Measurements from ENCODE around the gene ABHD8. TPM values are rescaled to one million over a fixed set of nuclear protein-coding genes. Genes with fewer than 3 reads are reported as not detected.

ABHD8 gene
- total RNA-seq, 1 experiment from 2014 or later: 5.2 TPM

DNA sequence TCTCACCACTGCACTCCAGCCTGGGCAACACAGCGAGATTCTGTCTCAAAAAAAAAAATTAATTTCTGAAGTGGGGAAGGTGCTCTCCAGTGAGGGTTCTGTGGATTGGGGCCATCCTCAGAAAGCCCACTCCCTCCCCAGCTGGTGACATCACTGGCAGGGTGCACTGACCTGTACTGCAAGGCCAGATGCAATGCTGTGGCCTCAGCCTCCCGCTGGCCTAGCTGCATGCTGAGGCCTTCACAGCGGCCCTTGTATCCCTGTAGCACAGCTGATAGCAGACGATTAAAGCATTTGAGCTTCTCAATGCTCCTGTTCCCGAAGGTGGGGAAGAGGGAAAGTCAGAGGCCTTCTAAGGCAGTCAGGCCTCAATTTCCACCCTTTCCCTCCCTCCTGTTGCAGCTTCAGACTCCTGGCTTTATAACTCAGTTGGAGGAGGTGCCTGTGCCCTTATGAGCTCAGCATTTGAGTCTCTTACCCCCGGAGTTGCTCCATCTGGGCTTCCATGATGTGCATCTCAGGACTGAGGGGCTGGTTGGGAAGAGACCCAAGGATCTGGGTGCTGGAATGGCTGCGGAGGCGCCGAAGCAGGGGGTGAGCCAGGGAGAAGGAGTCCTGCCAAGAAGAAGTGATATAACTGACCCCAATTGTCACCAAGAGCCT lies 44.0 kb downstream of the ABHD8 start:
- H3K4me2 ChIP-seq (ENCODE audit: low read length): no peak overlapping the region
- no peak overlapping the region for H2AFZ ChIP-seq (ENCODE audit: low read depth, low read length, poor library complexity, severe bottlenecking)
- RAD21 ChIA-PET (ENCODE audit: low non-redundant PET in 1 of 2, low total read pairs in 2 of 2, uncharacterized antibody in 2 of 2, unreplicated experiment in 2 of 2): no interaction called here
- TF ChIP-seq YY1 (IDR thresholded peaks at IDR 0.05; ENCODE audit: extremely low read depth, insufficient replicate concordance, low read depth, low read length) (no peak), ELF1 (IDR thresholded peaks at IDR 0.05; ENCODE audit: borderline replicate concordance, low read depth) (no peak), SP1 (IDR thresholded peaks at IDR 0.05; ENCODE audit: low read depth) (no peak), CBX3 (IDR thresholded peaks at IDR 0.05; ENCODE audit: low read depth) (no peak), EZH2 (IDR thresholded peaks at IDR 0.05) (no peak), POLR2A (IDR thresholded peaks at IDR 0.05; ENCODE audit: borderline replicate concordance, extremely low read depth, insufficient read depth, insufficient read length) (no peak), CEBPB (IDR thresholded peaks at IDR 0.05; ENCODE audit: low read depth) (no peak), POLR2AphosphoS5 (IDR thresholded peaks at IDR 0.05; ENCODE audit: low read depth, low read length) (no peak), SRF (IDR thresholded peaks at IDR 0.05; ENCODE audit: low read depth) (no peak), ZFX (IDR thresholded peaks at IDR 0.05) (no peak), JUND (IDR thresholded peaks at IDR 0.05) (no peak), TCF7L2 (IDR thresholded peaks at IDR 0.05; ENCODE audit: borderline replicate concordance, extremely low read depth, insufficient read depth, insufficient read length) (no peak)
- TF ChIP-seq, protein P1, sequence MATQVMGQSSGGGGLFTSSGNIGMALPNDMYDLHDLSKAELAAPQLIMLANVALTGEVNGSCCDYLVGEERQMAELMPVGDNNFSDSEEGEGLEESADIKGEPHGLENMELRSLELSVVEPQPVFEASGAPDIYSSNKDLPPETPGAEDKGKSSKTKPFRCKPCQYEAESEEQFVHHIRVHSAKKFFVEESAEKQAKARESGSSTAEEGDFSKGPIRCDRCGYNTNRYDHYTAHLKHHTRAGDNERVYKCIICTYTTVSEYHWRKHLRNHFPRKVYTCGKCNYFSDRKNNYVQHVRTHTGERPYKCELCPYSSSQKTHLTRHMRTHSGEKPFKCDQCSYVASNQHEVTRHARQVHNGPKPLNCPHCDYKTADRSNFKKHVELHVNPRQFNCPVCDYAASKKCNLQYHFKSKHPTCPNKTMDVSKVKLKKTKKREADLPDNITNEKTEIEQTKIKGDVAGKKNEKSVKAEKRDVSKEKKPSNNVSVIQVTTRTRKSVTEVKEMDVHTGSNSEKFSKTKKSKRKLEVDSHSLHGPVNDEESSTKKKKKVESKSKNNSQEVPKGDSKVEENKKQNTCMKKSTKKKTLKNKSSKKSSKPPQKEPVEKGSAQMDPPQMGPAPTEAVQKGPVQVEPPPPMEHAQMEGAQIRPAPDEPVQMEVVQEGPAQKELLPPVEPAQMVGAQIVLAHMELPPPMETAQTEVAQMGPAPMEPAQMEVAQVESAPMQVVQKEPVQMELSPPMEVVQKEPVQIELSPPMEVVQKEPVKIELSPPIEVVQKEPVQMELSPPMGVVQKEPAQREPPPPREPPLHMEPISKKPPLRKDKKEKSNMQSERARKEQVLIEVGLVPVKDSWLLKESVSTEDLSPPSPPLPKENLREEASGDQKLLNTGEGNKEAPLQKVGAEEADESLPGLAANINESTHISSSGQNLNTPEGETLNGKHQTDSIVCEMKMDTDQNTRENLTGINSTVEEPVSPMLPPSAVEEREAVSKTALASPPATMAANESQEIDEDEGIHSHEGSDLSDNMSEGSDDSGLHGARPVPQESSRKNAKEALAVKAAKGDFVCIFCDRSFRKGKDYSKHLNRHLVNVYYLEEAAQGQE (IDR thresholded peaks at IDR 0.05; ENCODE audit: low read depth): no peak
- TF ChIP-seq, protein P2, sequence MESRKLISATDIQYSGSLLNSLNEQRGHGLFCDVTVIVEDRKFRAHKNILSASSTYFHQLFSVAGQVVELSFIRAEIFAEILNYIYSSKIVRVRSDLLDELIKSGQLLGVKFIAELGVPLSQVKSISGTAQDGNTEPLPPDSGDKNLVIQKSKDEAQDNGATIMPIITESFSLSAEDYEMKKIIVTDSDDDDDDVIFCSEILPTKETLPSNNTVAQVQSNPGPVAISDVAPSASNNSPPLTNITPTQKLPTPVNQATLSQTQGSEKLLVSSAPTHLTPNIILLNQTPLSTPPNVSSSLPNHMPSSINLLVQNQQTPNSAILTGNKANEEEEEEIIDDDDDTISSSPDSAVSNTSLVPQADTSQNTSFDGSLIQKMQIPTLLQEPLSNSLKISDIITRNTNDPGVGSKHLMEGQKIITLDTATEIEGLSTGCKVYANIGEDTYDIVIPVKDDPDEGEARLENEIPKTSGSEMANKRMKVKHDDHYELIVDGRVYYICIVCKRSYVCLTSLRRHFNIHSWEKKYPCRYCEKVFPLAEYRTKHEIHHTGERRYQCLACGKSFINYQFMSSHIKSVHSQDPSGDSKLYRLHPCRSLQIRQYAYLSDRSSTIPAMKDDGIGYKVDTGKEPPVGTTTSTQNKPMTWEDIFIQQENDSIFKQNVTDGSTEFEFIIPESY (IDR thresholded peaks at IDR 0.05; ENCODE audit: extremely low read depth, insufficient replicate concordance, low read length): no peak
- TF ChIP-seq, protein P3, sequence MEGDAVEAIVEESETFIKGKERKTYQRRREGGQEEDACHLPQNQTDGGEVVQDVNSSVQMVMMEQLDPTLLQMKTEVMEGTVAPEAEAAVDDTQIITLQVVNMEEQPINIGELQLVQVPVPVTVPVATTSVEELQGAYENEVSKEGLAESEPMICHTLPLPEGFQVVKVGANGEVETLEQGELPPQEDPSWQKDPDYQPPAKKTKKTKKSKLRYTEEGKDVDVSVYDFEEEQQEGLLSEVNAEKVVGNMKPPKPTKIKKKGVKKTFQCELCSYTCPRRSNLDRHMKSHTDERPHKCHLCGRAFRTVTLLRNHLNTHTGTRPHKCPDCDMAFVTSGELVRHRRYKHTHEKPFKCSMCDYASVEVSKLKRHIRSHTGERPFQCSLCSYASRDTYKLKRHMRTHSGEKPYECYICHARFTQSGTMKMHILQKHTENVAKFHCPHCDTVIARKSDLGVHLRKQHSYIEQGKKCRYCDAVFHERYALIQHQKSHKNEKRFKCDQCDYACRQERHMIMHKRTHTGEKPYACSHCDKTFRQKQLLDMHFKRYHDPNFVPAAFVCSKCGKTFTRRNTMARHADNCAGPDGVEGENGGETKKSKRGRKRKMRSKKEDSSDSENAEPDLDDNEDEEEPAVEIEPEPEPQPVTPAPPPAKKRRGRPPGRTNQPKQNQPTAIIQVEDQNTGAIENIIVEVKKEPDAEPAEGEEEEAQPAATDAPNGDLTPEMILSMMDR (IDR thresholded peaks at IDR 0.05 in 2 of 3, conservative IDR thresholded peaks at IDR 0.05 in 1 of 3; ENCODE audit: borderline replicate concordance in 1 of 3, insufficient read depth in 1 of 3, low read depth in 2 of 3, low read length in 2 of 3): no peak
- TF ChIP-seq, protein P4, sequence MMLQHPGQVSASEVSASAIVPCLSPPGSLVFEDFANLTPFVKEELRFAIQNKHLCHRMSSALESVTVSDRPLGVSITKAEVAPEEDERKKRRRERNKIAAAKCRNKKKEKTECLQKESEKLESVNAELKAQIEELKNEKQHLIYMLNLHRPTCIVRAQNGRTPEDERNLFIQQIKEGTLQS (IDR thresholded peaks at IDR 0.05): no peak
- TF ChIP-seq, protein P5, sequence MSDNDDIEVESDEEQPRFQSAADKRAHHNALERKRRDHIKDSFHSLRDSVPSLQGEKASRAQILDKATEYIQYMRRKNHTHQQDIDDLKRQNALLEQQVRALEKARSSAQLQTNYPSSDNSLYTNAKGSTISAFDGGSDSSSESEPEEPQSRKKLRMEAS (IDR thresholded peaks at IDR 0.05): no peak
- DNase-seq (ENCODE audit: low read depth, low spot score) (no peak), ATAC-seq (no peak)
- BruUV-seq (replicated peaks): no TSS peak
- no peak overlapping the region for H3K4me3 ChIP-seq (replicated peaks in 1 of 2; ENCODE audit: low read depth in 1 of 2, low read length in 2 of 2)
- no peaks in the 10 kb centered on the region for H3K9me2 ChIP-seq (ENCODE audit: insufficient read depth)
- no peak overlapping the region for H3K9ac ChIP-seq (ENCODE audit: low read length)
- no peak overlapping the region for H3K27ac ChIP-seq (ENCODE audit: low read depth, low read length)
- no peaks in the 10 kb centered on the region for H4K20me1 ChIP-seq (ENCODE audit: insufficient read depth)
- CTCF ChIA-PET: interaction anchor here (0.8 kb wide), 2 partner anchors 22 to 46 kb away, joined by 3 to 4 read pairs; no protein-coding TSS in a partner anchor
- intact Hi-C loops (cut with micrococcal nuclease): no loop called here
- no peaks in the 10 kb centered on the region for H3K9me3 ChIP-seq (ENCODE audit: control insufficient read depth in 1 of 2, insufficient read depth in 1 of 2, low read depth in 1 of 2, low read length in 2 of 2)
- no peaks in the 10 kb centered on the region for H3K36me3 ChIP-seq (ENCODE audit: control insufficient read depth in 1 of 2, insufficient read depth in 2 of 2, low read length in 2 of 2)
- no peaks in the 10 kb centered on the region for H3K27me3 ChIP-seq (ENCODE audit: insufficient read depth, low read length)
- peaks cover 0 to 13% of the 10 kb centered on the region in 2 experiments; a peak in 3 of 4 replicates for H3K4me1 ChIP-seq (ENCODE audit: control insufficient read depth in 1 of 2, insufficient read depth in 2 of 2, low read length in 2 of 2)
- POLR2A ChIA-PET: interaction anchor here (0.7 to 1.1 kb wide), 2 partner anchors 10 to 24 kb away, joined by 3 read pairs; no protein-coding TSS in a partner anchor
- no peaks in the 10 kb centered on the region for H3K79me2 ChIP-seq (ENCODE audit: insufficient read depth, low read length)

Data from HCT116 (cell line).